WI38 (cell line): ENCODE data around the gene APOBEC3B.

Experiments
- H3K4me3 ChIP-seq: 2 replicates; pipeline ENCODE4 v1.5.1; 2011; ENCODE audit warnings: low read depth, mild to moderate bottlenecking, control low read depth, low read length
- TF ChIP-seq, protein P1 (sequence below): IDR thresholded peaks from 2 replicates; pipeline ENCODE4 v1.5.1; 2012; ENCODE audit warnings: low read depth, mild to moderate bottlenecking, control low read depth, low read length

Gene APOBEC3B

GRCh38 chr22:38951734-38952133 is 30.4 kb upstream of the APOBEC3B start:
- TF ChIP-seq, protein P1, sequence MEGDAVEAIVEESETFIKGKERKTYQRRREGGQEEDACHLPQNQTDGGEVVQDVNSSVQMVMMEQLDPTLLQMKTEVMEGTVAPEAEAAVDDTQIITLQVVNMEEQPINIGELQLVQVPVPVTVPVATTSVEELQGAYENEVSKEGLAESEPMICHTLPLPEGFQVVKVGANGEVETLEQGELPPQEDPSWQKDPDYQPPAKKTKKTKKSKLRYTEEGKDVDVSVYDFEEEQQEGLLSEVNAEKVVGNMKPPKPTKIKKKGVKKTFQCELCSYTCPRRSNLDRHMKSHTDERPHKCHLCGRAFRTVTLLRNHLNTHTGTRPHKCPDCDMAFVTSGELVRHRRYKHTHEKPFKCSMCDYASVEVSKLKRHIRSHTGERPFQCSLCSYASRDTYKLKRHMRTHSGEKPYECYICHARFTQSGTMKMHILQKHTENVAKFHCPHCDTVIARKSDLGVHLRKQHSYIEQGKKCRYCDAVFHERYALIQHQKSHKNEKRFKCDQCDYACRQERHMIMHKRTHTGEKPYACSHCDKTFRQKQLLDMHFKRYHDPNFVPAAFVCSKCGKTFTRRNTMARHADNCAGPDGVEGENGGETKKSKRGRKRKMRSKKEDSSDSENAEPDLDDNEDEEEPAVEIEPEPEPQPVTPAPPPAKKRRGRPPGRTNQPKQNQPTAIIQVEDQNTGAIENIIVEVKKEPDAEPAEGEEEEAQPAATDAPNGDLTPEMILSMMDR, result no peak
- H3K4me3 ChIP-seq, result no peak overlapping the region

- TF ChIP-seq, protein P1, result no peak
- no peak overlapping the region for H3K4me3 ChIP-seq
Measured at GRCh38 chr22:38952281-38952993, 29.7 kb upstream of the APOBEC3B start.

GRCh38 chr22:38953091-38953490 is 29.1 kb upstream of the APOBEC3B start:
- TF ChIP-seq, protein P1, result no peak
- no peak overlapping the region for H3K4me3 ChIP-seq

- TF ChIP-seq, protein P1, result no peak
- H3K4me3 ChIP-seq, result no peak overlapping the region
Measured at GRCh38 chr22:38953577-38954413, 28.4 kb upstream of the APOBEC3B start.

DNA sequence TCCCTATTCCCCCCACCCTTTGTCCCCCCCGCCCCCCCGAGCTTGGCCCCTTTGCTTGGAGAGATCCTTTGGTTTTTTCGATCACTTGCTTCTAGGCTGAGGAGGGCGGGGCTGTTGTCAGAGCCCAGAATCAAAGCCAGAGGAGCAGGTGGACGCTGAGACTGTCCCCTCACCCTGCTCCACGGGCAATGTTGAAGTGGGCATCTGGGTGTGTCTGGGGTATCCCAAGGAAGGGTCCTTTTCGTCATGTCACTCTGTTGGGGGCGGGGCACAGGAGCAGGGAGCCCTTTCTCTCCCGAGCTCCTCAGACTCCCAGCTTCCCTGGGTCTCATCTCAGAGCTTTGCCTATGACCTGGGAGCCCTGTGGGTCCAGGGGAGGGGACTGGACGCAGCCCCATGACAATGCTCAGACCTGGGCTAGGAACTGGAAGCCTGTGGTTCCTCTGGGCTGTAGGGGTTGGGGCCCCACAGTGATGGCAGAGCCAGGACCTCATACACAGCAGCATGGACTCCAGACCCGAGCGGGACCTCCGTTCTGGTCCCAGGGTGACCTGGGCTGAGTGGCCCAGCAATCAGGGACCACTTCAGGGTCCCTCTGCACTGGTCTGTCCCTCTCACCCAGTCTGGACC is 27.6 kb upstream of the APOBEC3B start:
- no peak overlapping the region for H3K4me3 ChIP-seq
- TF ChIP-seq, protein P1, result no peak

GRCh38 chr22:38955250-38955905 is 26.8 kb upstream of the APOBEC3B start:
- TF ChIP-seq, protein P1, result no peak
- H3K4me3 ChIP-seq, result no peak overlapping the region
